HCT116 (cell line): ENCODE measurements around the gene RND2. TPM values are rescaled to one million over a fixed set of nuclear protein-coding genes. Genes with fewer than 3 reads are reported as not detected.

Experiments used
- ATAC-seq: fragments of 200-7000 bp; cut with Tn5 transposase; 2 replicates; pipeline ENCODE4 v1.9.1; 2020; ENCODE audit warnings: mild to moderate bottlenecking, moderate library complexity
- BruUV-seq: library from RNA; stranded (reverse); fragments of 400-500 nt; replicated peaks from 2 replicates; lab custom pipeline; 2021; lab: Mats Ljungman, UMichigan
- CTCF ChIA-PET: fragments of 300-600 bp; sonication (Branson Sonifier 250); formaldehyde crosslinking; loops from one replicate; lab custom pipeline; 2021; ENCODE audit warnings: antibody characterized with exemption; lab: Charles Lee
- POLR2A ChIA-PET: fragments of 300-600, 350-600 bp; sonication (Branson Sonifier 250); formaldehyde crosslinking; loops from one replicate; lab custom pipeline; 2021; ENCODE audit warnings: antibody characterized with exemption; lab: Charles Lee
- RAD21 ChIA-PET, 2 experiments: fragments of 300-600 bp; sonication (Branson Sonifier 250); formaldehyde crosslinking; loops; one replicate each; lab custom pipeline; 2023; ENCODE audit warnings: low total read pairs in 2 of 2; ENCODE audit not compliant: uncharacterized antibody in 2 of 2, unreplicated experiment in 2 of 2, low non-redundant PET in 1 of 2; lab: Charles Lee
- DNase-seq: peaks from one replicate; pipeline ENCODE4 v3.0.0-alpha.2; 2010; ENCODE audit warnings: low read depth, low spot score
- H2AFZ ChIP-seq: fragments of 200-600 bp; shearing (Covaris generic), sonication (generic); 2 replicates; pipeline ENCODE4 v1.6.1; 2017; ENCODE audit warnings: low read depth, mixed run types, mixed read lengths, antibody characterized with exemption, low read length; ENCODE audit not compliant: poor library complexity, severe bottlenecking
- H3K27ac ChIP-seq: 2 replicates; pipeline ENCODE4 v1.5.1; 2012; ENCODE audit warnings: low read depth, low read length
- H3K27me3 ChIP-seq: fragments of 200-600 bp; sonication (generic); 2 replicates; pipeline ENCODE4 v1.6.1; 2016; ENCODE audit warnings: mixed run types, low read length, mixed read lengths; ENCODE audit not compliant: insufficient read depth
- H3K36me3 ChIP-seq, 2 experiments: fragments of 200-500 bp in 1 of 2; fragments of 200-600 bp in 1 of 2; sonication (Bioruptor generic) in 1 of 2; sonication (generic) in 1 of 2; 2 replicates each; pipeline versions ENCODE4 v1.5.1 to v1.6.1; 2014 to 2016; ENCODE audit warnings: low read length in 2 of 2, inconsistent platforms in 1 of 2, mixed read lengths in 1 of 2, mixed run types in 1 of 2; ENCODE audit not compliant: insufficient read depth in 2 of 2, control insufficient read depth in 1 of 2
- H3K4me1 ChIP-seq, 2 experiments: fragments of 200-600 bp in 1 of 2; sonication (generic) in 1 of 2; 2 replicates each; pipeline versions ENCODE4 v1.5.1 to v1.6.1; 2012 to 2017; ENCODE audit warnings: low read length in 2 of 2, inconsistent platforms in 1 of 2, mild to moderate bottlenecking in 1 of 2, mixed read lengths in 1 of 2, mixed run types in 1 of 2, moderate library complexity in 1 of 2; ENCODE audit not compliant: insufficient read depth in 2 of 2, control insufficient read depth in 1 of 2
- H3K4me2 ChIP-seq: fragments of 200-600 bp; sonication (generic); 2 replicates; pipeline ENCODE4 v1.6.1; 2017; ENCODE audit warnings: mixed run types, low read length, mixed read lengths
- H3K4me3 ChIP-seq, 2 experiments: fragments of 200-600 bp in 1 of 2; sonication (generic) in 1 of 2; replicated peaks in 1 of 2; 2 replicates each; pipeline ENCODE4 v1.5.1; 2011 to 2016; ENCODE audit warnings: low read length in 2 of 2, control low read depth in 1 of 2, low read depth in 1 of 2, mild to moderate bottlenecking in 1 of 2, mixed read lengths in 1 of 2, mixed run types in 1 of 2
- H3K79me2 ChIP-seq: fragments of 200-600 bp; sonication (generic); 2 replicates; pipeline ENCODE4 v1.6.1; 2017; ENCODE audit warnings: mild to moderate bottlenecking, mixed run types, low read length, moderate library complexity, mixed read lengths; ENCODE audit not compliant: insufficient read depth
- H3K9ac ChIP-seq: fragments of 200-600 bp; sonication (generic); 2 replicates; pipeline ENCODE4 v1.6.1; 2016; ENCODE audit warnings: low read length, mixed read lengths
- H3K9me2 ChIP-seq: fragments of 200-600 bp; sonication (generic), shearing (Covaris generic); 2 replicates; pipeline ENCODE4 v1.6.1; 2017; ENCODE audit warnings: mixed run types, mild to moderate bottlenecking, moderate library complexity; ENCODE audit not compliant: insufficient read depth
- H3K9me3 ChIP-seq, 2 experiments: fragments of 200-500 bp in 1 of 2; fragments of 200-600 bp in 1 of 2; sonication (Bioruptor generic) in 1 of 2; sonication (generic) in 1 of 2; 2 replicates each; pipeline ENCODE4 v1.6.1; 2014 to 2017; ENCODE audit warnings: low read length in 2 of 2, mixed read lengths in 2 of 2, inconsistent platforms in 1 of 2, low read depth in 1 of 2, mild to moderate bottlenecking in 1 of 2, mixed run types in 1 of 2, moderate library complexity in 1 of 2; ENCODE audit not compliant: control insufficient read depth in 1 of 2, insufficient read depth in 1 of 2
- H4K20me1 ChIP-seq: fragments of 200-600 bp; sonication (generic), shearing (Covaris generic); 2 replicates; pipeline ENCODE4 v1.6.1; 2017; ENCODE audit warnings: mixed run types, mild to moderate bottlenecking, moderate library complexity; ENCODE audit not compliant: insufficient read depth
- ATF3 ChIP-seq: IDR thresholded peaks from 2 replicates; pipeline ENCODE4 v1.6.1; 2012
- CEBPB ChIP-seq: IDR thresholded peaks from 2 replicates; pipeline ENCODE4 v1.6.1; 2012; ENCODE audit warnings: low read depth
- EGR1 ChIP-seq: IDR thresholded peaks from 2 replicates; pipeline ENCODE4 v1.6.1; 2012; ENCODE audit warnings: low read depth
- JUND ChIP-seq: IDR thresholded peaks from 2 replicates; pipeline ENCODE4 v1.6.1; 2012
- POLR2AphosphoS5 ChIP-seq: IDR thresholded peaks from 2 replicates; pipeline ENCODE4 v1.6.1; 2011; ENCODE audit warnings: mild to moderate bottlenecking, low read depth, low read length, moderate library complexity
- REST ChIP-seq: IDR thresholded peaks from 2 replicates; pipeline ENCODE4 v1.6.1; 2012; ENCODE audit warnings: low read depth
- SIN3A ChIP-seq: IDR thresholded peaks from 2 replicates; pipeline ENCODE4 v1.6.1; 2012; ENCODE audit warnings: low read depth
- SP1 ChIP-seq: IDR thresholded peaks from 2 replicates; pipeline ENCODE4 v1.6.1; 2012; ENCODE audit warnings: low read depth
- SRF ChIP-seq: IDR thresholded peaks from 2 replicates; pipeline ENCODE4 v1.6.1; 2012; ENCODE audit warnings: low read depth
- TCF7L2 ChIP-seq: IDR thresholded peaks from 2 replicates; pipeline ENCODE4 v1.7.0; 2011; ENCODE audit warnings: borderline replicate concordance, inconsistent platforms; ENCODE audit not compliant: insufficient read depth, insufficient read length; ENCODE audit errors: extremely low read depth
- YY1 ChIP-seq: IDR thresholded peaks from 2 replicates; pipeline ENCODE4 v1.6.1; 2011; ENCODE audit warnings: low read length, low read depth, moderate library complexity, mild to moderate bottlenecking; ENCODE audit not compliant: insufficient replicate concordance; ENCODE audit errors: extremely low read depth
- ZFX ChIP-seq: fragments of 450-650 bp; IDR thresholded peaks from 2 replicates; pipeline ENCODE4 v1.6.1; 2017
- ZNF274 ChIP-seq: fragments of 200-500 bp; sonication (Bioruptor generic); IDR thresholded peaks from 2 replicates; pipeline ENCODE4 v1.6.1; 2014; ENCODE audit warnings: mild to moderate bottlenecking, low read depth, low read length, inconsistent platforms
- intact Hi-C: fragments of 100-400 bp; cut with micrococcal nuclease; formaldehyde crosslinking; loops from 2 replicates; pipeline ENCODE4 v1.10.0; 2022
- total RNA-seq: library from RNA; stranded (reverse); gene quantifications from one replicate; pipeline ENCODE4 v1.2.1, GENCODE V29; 2021; ENCODE audit not compliant: unreplicated experiment
- TF ChIP-seq, protein P1 (sequence below): IDR thresholded peaks from 2 replicates; pipeline ENCODE4 v1.6.1; 2011; ENCODE audit warnings: mild to moderate bottlenecking, low read length, moderate library complexity; ENCODE audit not compliant: insufficient replicate concordance; ENCODE audit errors: extremely low read depth

Gene RND2
- total RNA-seq, 1 experiment from 2014 or later, result 0.66 TPM

DNA sequence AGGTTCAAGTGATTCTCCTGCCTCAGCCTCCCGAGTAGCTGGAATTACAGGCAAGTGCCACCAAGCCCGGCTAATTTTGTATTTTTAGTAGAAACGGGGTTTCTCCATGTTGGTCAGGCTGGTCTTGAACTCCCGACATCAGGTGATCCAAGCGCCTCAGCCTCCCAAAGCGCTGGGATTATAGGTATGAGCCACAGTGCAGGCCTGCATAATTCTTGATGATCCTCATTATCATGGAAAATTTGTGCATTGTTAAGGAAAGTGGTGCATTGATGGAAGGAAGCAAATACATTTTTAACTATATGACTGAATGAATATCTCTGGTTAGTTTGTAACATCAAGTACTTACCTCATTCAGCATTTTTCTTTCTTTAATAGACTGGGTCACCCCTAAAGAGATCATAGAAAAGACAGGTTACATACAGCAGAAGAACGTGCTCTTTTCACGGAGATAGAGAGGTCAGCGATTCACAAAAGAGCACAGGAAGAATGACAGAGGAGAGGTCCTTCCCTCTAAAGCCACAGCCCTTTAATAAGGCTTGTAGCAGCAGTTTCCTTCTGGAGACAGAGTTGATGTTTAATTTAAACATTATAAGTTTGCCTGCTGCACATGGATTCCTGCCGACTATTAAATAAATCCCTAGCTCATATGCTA is 38.1 kb downstream of the RND2 start:
- no peaks in the 10 kb centered on the region for H3K79me2 ChIP-seq
- peaks cover 9 to 11% of the 10 kb centered on the region in 2 experiments for H3K36me3 ChIP-seq
- H3K4me1 ChIP-seq, result no peaks in the 10 kb centered on the region
- no peak overlapping the region for H3K4me3 ChIP-seq
- H3K9ac ChIP-seq, result no peak overlapping the region
- H3K9me2 ChIP-seq, result no peaks in the 10 kb centered on the region
- POLR2A ChIA-PET, result no interaction called here
- TF ChIP-seq TCF7L2 (no peak), YY1 (no peak), SP1 (no peak), POLR2AphosphoS5 (no peak), SIN3A (no peak), ZNF274 (no peak), ATF3 (no peak), ZFX (no peak), CEBPB (no peak), SRF (no peak), EGR1 (no peak), REST (no peak), JUND (no peak)
- TF ChIP-seq, protein P1, sequence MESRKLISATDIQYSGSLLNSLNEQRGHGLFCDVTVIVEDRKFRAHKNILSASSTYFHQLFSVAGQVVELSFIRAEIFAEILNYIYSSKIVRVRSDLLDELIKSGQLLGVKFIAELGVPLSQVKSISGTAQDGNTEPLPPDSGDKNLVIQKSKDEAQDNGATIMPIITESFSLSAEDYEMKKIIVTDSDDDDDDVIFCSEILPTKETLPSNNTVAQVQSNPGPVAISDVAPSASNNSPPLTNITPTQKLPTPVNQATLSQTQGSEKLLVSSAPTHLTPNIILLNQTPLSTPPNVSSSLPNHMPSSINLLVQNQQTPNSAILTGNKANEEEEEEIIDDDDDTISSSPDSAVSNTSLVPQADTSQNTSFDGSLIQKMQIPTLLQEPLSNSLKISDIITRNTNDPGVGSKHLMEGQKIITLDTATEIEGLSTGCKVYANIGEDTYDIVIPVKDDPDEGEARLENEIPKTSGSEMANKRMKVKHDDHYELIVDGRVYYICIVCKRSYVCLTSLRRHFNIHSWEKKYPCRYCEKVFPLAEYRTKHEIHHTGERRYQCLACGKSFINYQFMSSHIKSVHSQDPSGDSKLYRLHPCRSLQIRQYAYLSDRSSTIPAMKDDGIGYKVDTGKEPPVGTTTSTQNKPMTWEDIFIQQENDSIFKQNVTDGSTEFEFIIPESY, result no peak
- no peaks in the 10 kb centered on the region for H3K27me3 ChIP-seq
- intact Hi-C loops, result no loop called here
- no peak for ATAC-seq
- no peaks in the 10 kb centered on the region for H4K20me1 ChIP-seq
- H3K4me2 ChIP-seq, result no peak overlapping the region
- RAD21 ChIA-PET, result no interaction called here
- H3K27ac ChIP-seq, result no peak overlapping the region
- no peaks in the 10 kb centered on the region for H3K9me3 ChIP-seq
- no peak for DNase-seq
- H2AFZ ChIP-seq, result no peak overlapping the region
- no TSS peak for BruUV-seq
- CTCF ChIA-PET, result no interaction called here
